ENCODE results near the gene TSHR. TPM values are rescaled to one million over a fixed set of nuclear protein-coding genes. Genes with fewer than 3 reads are reported as not detected.
"Not testable (repeated sequence)": the region's sequence is repeated elsewhere in the genome, so short reads cannot be mapped to it uniquely, and the experiment has no call there.

The TSHR gene
- total RNA-seq: not detected in 2 replicates

GRCh38 chr14:80955416-80955941 is at the start of gene TSHR:
TSS of gene TSHR (plus strand) at chr14:80955621. CDS start at chr14:80955681, 60 bp downstream.
- no peak for DNase-seq (ENCODE audit: low read depth in 2 of 2)

- DNase-seq (ENCODE audit: low read depth in 2 of 2): no peak
These were observed 49.1 kb upstream of the TSHR start for GRCh38 chr14:80906336-80906735.

- no peak for DNase-seq (ENCODE audit: low read depth in 2 of 2)
These were observed 48.5 kb upstream of the TSHR start for GRCh38 chr14:80906946-80907345.

- not testable (repeated sequence) for DNase-seq (ENCODE audit: low read depth in 2 of 2)
These were observed 43.4 kb upstream of the TSHR start for GRCh38 chr14:80912013-80912412.

- DNase-seq (ENCODE audit: low read depth in 2 of 2): no peak
These were observed 35.8 kb upstream of the TSHR start for GRCh38 chr14:80919622-80920021.

GRCh38 chr14:80923368-80923767 is 32.1 kb upstream of the TSHR start:
- no peak for DNase-seq (ENCODE audit: low read depth in 2 of 2)

GRCh38 chr14:80924365-80925103 is 30.9 kb upstream of the TSHR start:
- no peak for DNase-seq (ENCODE audit: low read depth in 2 of 2)

GRCh38 chr14:80926397-80927082 is 28.9 kb upstream of the TSHR start:
- DNase-seq (ENCODE audit: low read depth in 2 of 2): no peak

GRCh38 chr14:80927083-80927989 is 28.1 kb upstream of the TSHR start:
- DNase-seq (ENCODE audit: low read depth in 2 of 2): no peak

GRCh38 chr14:80930095-80930494 is 25.3 kb upstream of the TSHR start:
- no peak for DNase-seq (ENCODE audit: low read depth in 2 of 2)

- peak; percentile 32 to 52 for DNase-seq (ENCODE audit: low read depth in 2 of 2)
These were observed 24.5 kb upstream of the TSHR start for GRCh38 chr14:80930836-80931389.

- DNase-seq (ENCODE audit: low read depth in 2 of 2): no peak
These were observed 22.1 kb upstream of the TSHR start for GRCh38 chr14:80933282-80933681.

- DNase-seq (ENCODE audit: low read depth in 2 of 2): no peak
These were observed 21.7 kb upstream of the TSHR start for GRCh38 chr14:80933686-80934085.

- no peak for DNase-seq (ENCODE audit: low read depth in 2 of 2)
These were observed 15.3 kb upstream of the TSHR start for GRCh38 chr14:80940146-80940545.

- peak; percentile 93 to 96 for DNase-seq (ENCODE audit: low read depth in 2 of 2)
These were observed 13.9 kb upstream of the TSHR start, which contains the start of gene CEP128 for GRCh38 chr14:80941241-80942185. TSS of gene CEP128 (minus strand) at chr14:80941738.

GRCh38 chr14:80942191-80942600 is 13.2 kb upstream of the TSHR start:
- no peak for DNase-seq (ENCODE audit: low read depth in 2 of 2)

GRCh38 chr14:80944861-80945617 is 10.4 kb upstream of the TSHR start:
- no peak for DNase-seq (ENCODE audit: low read depth in 2 of 2)

GRCh38 chr14:80946187-80946586 is 9.2 kb upstream of the TSHR start:
- no peak for DNase-seq (ENCODE audit: low read depth in 2 of 2)

GRCh38 chr14:80946797-80947196 is 8.6 kb upstream of the TSHR start:
- no peak for DNase-seq (ENCODE audit: low read depth in 2 of 2)

All from dermis microvascular lymphatic vessel endothelial cell (primary cell).